Hepatocyte (in vitro differentiated cells): ENCODE data around the gene PRPH. TPM values are rescaled to one million over a fixed set of nuclear protein-coding genes. Genes with fewer than 3 reads are reported as not detected.
"Not testable (repeated sequence)": the region's sequence is repeated elsewhere in the genome, so short reads cannot be mapped to it uniquely, and the experiment has no call there.

Experiments
- DNase-seq: peaks from one replicate; pipeline ENCODE4 v3.0.0-alpha.2; 2016; ENCODE audit warnings: low spot score
- H2AFZ ChIP-seq: fragments of 200-600 bp; sonication (generic); 2 replicates; pipeline ENCODE4 v1.6.0; 2016; ENCODE audit warnings: antibody characterized with exemption, mild to moderate bottlenecking
- H3K27ac ChIP-seq: fragments of 200-600 bp; sonication (generic); 2 replicates; pipeline ENCODE4 v1.5.1; 2016; ENCODE audit warnings: mild to moderate bottlenecking
- H3K27me3 ChIP-seq: fragments of 200-600 bp; sonication (generic); 2 replicates; pipeline ENCODE4 v1.6.1; 2016
- H3K36me3 ChIP-seq: fragments of 200-600 bp; sonication (generic); replicated peaks from 2 replicates; pipeline ENCODE4 v1.5.1; 2016; ENCODE audit warnings: low read depth; ENCODE audit not compliant: insufficient read depth
- H3K4me1 ChIP-seq: fragments of 200-600 bp; sonication (generic); 2 replicates; pipeline ENCODE4 v1.5.1; 2016; ENCODE audit warnings: mild to moderate bottlenecking, moderate library complexity; ENCODE audit not compliant: insufficient read depth
- H3K4me2 ChIP-seq: fragments of 200-600 bp; sonication (generic); 2 replicates; pipeline ENCODE4 v1.6.0; 2016
- H3K4me3 ChIP-seq: fragments of 200-600 bp; sonication (generic); 2 replicates; pipeline ENCODE4 v1.5.1; 2016; ENCODE audit warnings: mild to moderate bottlenecking
- H3K79me2 ChIP-seq: fragments of 200-600 bp; sonication (generic); 2 replicates; pipeline ENCODE4 v1.6.0; 2017; ENCODE audit warnings: mild to moderate bottlenecking
- H3K9me2 ChIP-seq: fragments of 200-600 bp; sonication (generic); replicated peaks from 2 replicates; pipeline ENCODE4 v1.6.0; 2017; ENCODE audit warnings: mild to moderate bottlenecking; ENCODE audit not compliant: insufficient read depth
- H3K9me3 ChIP-seq: fragments of 200-600 bp; sonication (generic); 2 replicates; pipeline ENCODE4 v1.5.1; 2016; ENCODE audit warnings: low read depth, mild to moderate bottlenecking
- H4K20me1 ChIP-seq: fragments of 200-600 bp; sonication (generic); 2 replicates; pipeline ENCODE4 v1.6.0; 2016; ENCODE audit warnings: mild to moderate bottlenecking; ENCODE audit not compliant: insufficient read depth, poor library complexity, severe bottlenecking
- CTCF ChIP-seq: fragments of 200-600 bp; sonication (generic); IDR thresholded peaks from 2 replicates; pipeline ENCODE4 v1.5.1; 2016; ENCODE audit warnings: antibody characterized with exemption, mild to moderate bottlenecking; ENCODE audit not compliant: poor library complexity
- EZH2 ChIP-seq: fragments of 200-600 bp; sonication (generic); IDR thresholded peaks from 2 replicates; pipeline ENCODE4 v1.6.1; 2016; ENCODE audit warnings: antibody characterized with exemption, mild to moderate bottlenecking, borderline replicate concordance
- EZH2phosphoT487 ChIP-seq: fragments of 200-600 bp; sonication (generic); IDR thresholded peaks from one replicate; pipeline ENCODE4 v1.6.1; 2018; ENCODE audit warnings: antibody characterized with exemption, mild to moderate bottlenecking, low read depth, moderate library complexity; ENCODE audit not compliant: unreplicated experiment, severe bottlenecking
- WGBS: methylation state at CpG from one replicate; pipeline ENCODE4 v1.1.6; 2016; ENCODE audit warnings: low lambda C conversion rate; ENCODE audit errors: missing lambda C conversion rate; 5-methylcytosine and 5-hydroxymethylcytosine counted together
- polyA plus RNA-seq: library from polyadenylated mRNA; unstranded; fragments of >200 nt; fragmentation: Nextera tagmentation; extraction: Ambion mirVana; gene quantifications from 2 replicates; pipeline ENCODE4 v1.2.1, GENCODE V29; 2016
- total RNA-seq: library from RNA; depleted of rRNA; stranded (reverse); fragments of >200 nt; gene quantifications from 2 replicates; pipeline ENCODE4 v1.2.3, GENCODE V29; 2014

Gene PRPH
- total and polyA plus RNA-seq, 2 experiments from 2014 or later = 0.70 to 1.7 TPM

- Histone ChIP-seq H3K9me3 (no peaks in the 10 kb centered on the region), H3K36me3 (no peaks in the 10 kb centered on the region), H3K9me2 (no peaks in the 10 kb centered on the region), H3K4me3 (no peak overlapping the region), H3K27me3 (peaks cover 31% of the 10 kb centered on the region), H3K4me2 (peak overlapping the region; percentile 43), H4K20me1 (no peaks in the 10 kb centered on the region), H3K4me1 (peaks cover 11% of the 10 kb centered on the region), H2AFZ (no peak overlapping the region), H3K27ac (no peak overlapping the region), H3K79me2 (no peaks in the 10 kb centered on the region)
- peak; percentile 8 for DNase-seq
- 74% methylated on average over 17 of the region's 17 CpGs for WGBS
- TF ChIP-seq EZH2phosphoT487 (no peak), EZH2 (no peak), CTCF (no peak)
Measured at GRCh38 chr12:49332441-49332861, 37.5 kb downstream of the PRPH start.

- no peaks in the 10 kb centered on the region for H3K9me3 ChIP-seq
- no peaks in the 10 kb centered on the region for H4K20me1 ChIP-seq
- H3K4me3 ChIP-seq = no peak overlapping the region
- H3K27me3 ChIP-seq = peaks cover 36% of the 10 kb centered on the region
- no peaks in the 10 kb centered on the region for H3K79me2 ChIP-seq
- no peak overlapping the region for H3K27ac ChIP-seq
- peaks cover 11% of the 10 kb centered on the region for H3K4me1 ChIP-seq
- DNase-seq = peak; percentile 3
- H2AFZ ChIP-seq = no peak overlapping the region
- TF ChIP-seq EZH2phosphoT487 (no peak), EZH2 (no peak), CTCF (no peak)
- 66% methylated on average over 29 of the region's 40 CpGs for WGBS
- H3K9me2 ChIP-seq = no peaks in the 10 kb centered on the region
- peak overlapping the region; percentile 43 for H3K4me2 ChIP-seq
- H3K36me3 ChIP-seq = no peaks in the 10 kb centered on the region
Measured at GRCh38 chr12:49332891-49333371, 38.0 kb downstream of the PRPH start.

- H3K4me2 ChIP-seq, H3K27ac ChIP-seq, H3K79me2 ChIP-seq, H2AFZ ChIP-seq, H3K9me2 ChIP-seq, H3K36me3 ChIP-seq, H3K4me3 ChIP-seq, H4K20me1 ChIP-seq, H3K9me3 ChIP-seq, DNase-seq: not testable (repeated sequence)
- 97% methylated on average over 21 of the region's 21 CpGs for WGBS
- H3K4me1 ChIP-seq = peaks cover 11% of the 10 kb centered on the region
- peaks cover 44% of the 10 kb centered on the region for H3K27me3 ChIP-seq
Measured at GRCh38 chr12:49333778-49334177, 38.8 kb downstream of the PRPH start.

- Histone ChIP-seq H3K4me2 (no peak overlapping the region), H3K9me2 (no peaks in the 10 kb centered on the region), H3K27me3 (peaks cover 49% of the 10 kb centered on the region), H3K79me2 (no peaks in the 10 kb centered on the region), H3K9me3 (no peaks in the 10 kb centered on the region), H3K27ac (no peak overlapping the region), H3K4me3 (no peak overlapping the region), H3K4me1 (peaks cover 11% of the 10 kb centered on the region), H4K20me1 (no peaks in the 10 kb centered on the region), H3K36me3 (no peaks in the 10 kb centered on the region), H2AFZ (no peak overlapping the region)
- TF ChIP-seq EZH2phosphoT487 = no peak
- TF ChIP-seq CTCF = no peak
- no peak for TF ChIP-seq EZH2
- 94% methylated on average over 19 of the region's 19 CpGs for WGBS
- no peak for DNase-seq
Measured at GRCh38 chr12:49334226-49334625, 39.3 kb downstream of the PRPH start.
